Brain microvascular endothelial cell (primary cell): ENCODE measurements around the gene C16orf96.

Experiments
- DNase-seq: peaks from one replicate; pipeline ENCODE4 v3.0.0-alpha.2; 2020
- H3K27ac ChIP-seq: fragments of 250-450 bp; sonication (Bioruptor Pico); 2 replicates; pipeline ENCODE4 v1.5.1; 2020; ENCODE audit warnings: mild to moderate bottlenecking, moderate library complexity
- H3K27me3 ChIP-seq: fragments of 250-450 bp; sonication (Bioruptor Pico); replicated peaks from 2 replicates; pipeline ENCODE4 v1.5.1; 2020; ENCODE audit warnings: mild to moderate bottlenecking
- H3K36me3 ChIP-seq: fragments of 250-450 bp; sonication (Bioruptor Pico); replicated peaks from 2 replicates; pipeline ENCODE4 v1.5.1; 2020; ENCODE audit warnings: mild to moderate bottlenecking
- H3K4me3 ChIP-seq: 2 replicates; pipeline ENCODE4 v1.5.1; 2011; ENCODE audit warnings: low read depth, mild to moderate bottlenecking, control low read depth, low read length, moderate library complexity
- in situ Hi-C: cut with HindIII; loops from 2 replicates; pipeline ENCODE4 v1.10.0; 2017; ENCODE audit warnings: low sequenced_read_pairs, low pct_ligation_motif_present
- TF ChIP-seq, protein P1 (sequence below): IDR thresholded peaks from 2 replicates; pipeline ENCODE4 v1.5.1; 2011; ENCODE audit warnings: low read depth, mild to moderate bottlenecking, moderate library complexity, low read length, control low read depth, inconsistent platforms; ENCODE audit errors: missing control alignments

The C16orf96 gene

DNA sequence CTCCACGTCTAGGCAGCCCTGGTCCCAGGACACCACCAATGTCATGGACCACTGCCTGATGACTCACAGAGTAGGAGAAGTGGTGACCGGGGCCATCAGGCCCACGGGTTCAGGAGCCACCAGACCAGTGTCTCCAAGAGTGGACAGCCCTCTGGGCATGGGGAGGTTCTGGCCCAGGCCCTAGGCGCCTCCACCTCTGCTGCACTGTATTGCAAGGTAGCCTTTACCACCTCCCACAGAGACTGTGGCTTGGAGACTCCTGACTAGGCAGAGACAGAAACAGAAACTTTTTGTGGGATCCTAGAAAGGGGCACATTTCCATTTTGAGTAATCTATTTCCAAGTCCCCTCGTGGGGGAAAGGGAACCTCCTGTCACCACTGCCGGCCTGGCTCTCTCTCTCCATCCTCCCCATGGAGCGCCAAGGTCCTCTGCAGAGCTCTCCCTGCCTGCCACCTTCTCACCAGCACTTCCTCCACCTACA, 20.5 kb upstream of the C16orf96 start:
- Histone ChIP-seq H3K36me3 (no peaks in the 10 kb centered on the region), H3K27ac (no peak overlapping the region), H3K4me3 (no peak overlapping the region), H3K27me3 (no peaks in the 10 kb centered on the region)
- in situ Hi-C loops, result no loop called here
- TF ChIP-seq, protein P1, sequence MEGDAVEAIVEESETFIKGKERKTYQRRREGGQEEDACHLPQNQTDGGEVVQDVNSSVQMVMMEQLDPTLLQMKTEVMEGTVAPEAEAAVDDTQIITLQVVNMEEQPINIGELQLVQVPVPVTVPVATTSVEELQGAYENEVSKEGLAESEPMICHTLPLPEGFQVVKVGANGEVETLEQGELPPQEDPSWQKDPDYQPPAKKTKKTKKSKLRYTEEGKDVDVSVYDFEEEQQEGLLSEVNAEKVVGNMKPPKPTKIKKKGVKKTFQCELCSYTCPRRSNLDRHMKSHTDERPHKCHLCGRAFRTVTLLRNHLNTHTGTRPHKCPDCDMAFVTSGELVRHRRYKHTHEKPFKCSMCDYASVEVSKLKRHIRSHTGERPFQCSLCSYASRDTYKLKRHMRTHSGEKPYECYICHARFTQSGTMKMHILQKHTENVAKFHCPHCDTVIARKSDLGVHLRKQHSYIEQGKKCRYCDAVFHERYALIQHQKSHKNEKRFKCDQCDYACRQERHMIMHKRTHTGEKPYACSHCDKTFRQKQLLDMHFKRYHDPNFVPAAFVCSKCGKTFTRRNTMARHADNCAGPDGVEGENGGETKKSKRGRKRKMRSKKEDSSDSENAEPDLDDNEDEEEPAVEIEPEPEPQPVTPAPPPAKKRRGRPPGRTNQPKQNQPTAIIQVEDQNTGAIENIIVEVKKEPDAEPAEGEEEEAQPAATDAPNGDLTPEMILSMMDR, result no peak
- DNase-seq, result no peak

DNA sequence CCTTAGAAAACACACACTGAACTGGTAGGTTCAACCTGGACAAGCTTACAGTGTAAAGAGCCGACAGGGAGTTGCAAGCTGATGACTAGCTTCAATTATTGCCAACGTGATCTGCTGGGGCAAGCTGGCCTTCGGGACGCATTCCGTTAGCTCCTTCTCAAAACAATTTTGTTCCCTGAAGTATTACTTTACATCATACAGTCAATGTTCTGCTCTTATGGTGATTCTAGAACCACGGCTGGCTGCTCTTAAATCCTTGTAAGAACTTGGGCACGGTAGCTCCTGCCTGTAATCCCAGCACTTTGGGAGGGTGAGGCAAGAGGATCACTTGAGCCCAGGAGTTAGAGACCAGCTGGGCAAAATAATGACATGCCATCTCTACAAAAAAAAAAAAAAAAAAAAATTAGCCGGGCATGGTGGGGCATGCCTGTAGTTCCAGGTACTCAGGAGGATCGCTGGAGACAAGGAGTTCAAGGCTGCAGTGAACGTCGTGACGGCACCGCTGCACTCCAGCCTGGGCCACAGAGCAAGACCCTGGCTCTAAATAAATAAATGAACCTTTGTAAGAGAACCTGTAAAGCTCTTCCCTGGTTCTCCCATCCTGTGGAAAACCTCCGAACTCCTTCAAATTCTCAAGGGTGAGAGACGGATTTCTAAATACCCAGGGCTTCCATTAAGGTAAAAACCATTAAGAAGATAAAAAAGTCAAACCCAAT, 19.6 kb upstream of the C16orf96 start:
- DNase-seq, result no peak
- TF ChIP-seq, protein P1, result no peak
- in situ Hi-C loops, result no loop called here
- H3K27ac ChIP-seq, result no peak overlapping the region
- H3K27me3 ChIP-seq, result no peaks in the 10 kb centered on the region
- no peaks in the 10 kb centered on the region for H3K36me3 ChIP-seq
- no peak overlapping the region for H3K4me3 ChIP-seq

DNA sequence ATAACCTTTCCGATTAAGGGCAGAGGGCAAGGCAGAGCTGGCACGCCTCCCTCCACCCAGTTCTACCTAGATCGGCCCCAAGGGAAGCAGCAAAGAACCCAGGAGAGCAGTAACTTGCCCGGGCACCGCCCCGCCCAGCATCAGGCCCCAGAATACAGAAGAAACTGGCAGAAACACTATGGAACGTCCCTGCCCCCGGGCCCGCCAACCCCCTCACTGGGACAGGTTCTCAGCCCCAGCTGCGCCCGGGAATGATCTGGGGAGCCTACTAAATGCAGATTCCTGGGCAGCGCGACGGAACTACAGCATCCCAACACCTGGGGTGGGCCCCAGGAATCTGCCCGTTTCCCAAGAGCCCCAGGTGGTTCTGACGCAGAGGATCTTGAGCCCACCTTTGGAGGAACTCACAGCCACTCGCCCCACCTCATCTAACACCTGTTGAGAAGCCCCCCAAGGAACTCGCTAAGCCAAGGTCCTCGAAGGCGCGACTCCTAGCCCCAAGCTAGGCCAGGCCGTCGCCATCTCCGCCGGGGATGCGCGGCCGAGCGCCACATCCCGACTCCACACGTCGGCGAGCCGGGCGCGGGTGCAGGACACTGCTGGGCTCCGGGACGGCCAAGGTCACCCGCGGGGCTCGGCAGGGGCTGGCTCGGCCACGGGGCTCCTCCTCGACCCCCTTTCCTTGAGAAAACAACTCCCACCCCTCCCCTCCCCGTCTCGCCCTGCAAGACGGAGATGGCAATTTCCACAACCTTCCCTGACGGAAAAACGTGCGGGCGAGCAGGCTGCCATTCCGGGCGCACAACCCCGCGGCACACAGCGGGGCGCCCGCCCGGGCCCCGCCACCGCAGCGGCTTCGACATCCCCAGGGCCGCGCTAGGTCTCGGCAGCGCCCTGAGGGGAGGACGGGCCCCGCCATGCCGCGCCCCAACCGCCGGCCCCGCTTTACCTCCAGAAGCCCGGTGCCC, 18.5 kb upstream of the C16orf96 start:
- Histone ChIP-seq H3K27ac (no peak overlapping the region), H3K36me3 (no peaks in the 10 kb centered on the region), H3K4me3 (peak overlapping the region; percentile 63), H3K27me3 (no peaks in the 10 kb centered on the region)
- TF ChIP-seq, protein P1, result no peak
- in situ Hi-C loops, result no loop called here
- no peak for DNase-seq

DNA sequence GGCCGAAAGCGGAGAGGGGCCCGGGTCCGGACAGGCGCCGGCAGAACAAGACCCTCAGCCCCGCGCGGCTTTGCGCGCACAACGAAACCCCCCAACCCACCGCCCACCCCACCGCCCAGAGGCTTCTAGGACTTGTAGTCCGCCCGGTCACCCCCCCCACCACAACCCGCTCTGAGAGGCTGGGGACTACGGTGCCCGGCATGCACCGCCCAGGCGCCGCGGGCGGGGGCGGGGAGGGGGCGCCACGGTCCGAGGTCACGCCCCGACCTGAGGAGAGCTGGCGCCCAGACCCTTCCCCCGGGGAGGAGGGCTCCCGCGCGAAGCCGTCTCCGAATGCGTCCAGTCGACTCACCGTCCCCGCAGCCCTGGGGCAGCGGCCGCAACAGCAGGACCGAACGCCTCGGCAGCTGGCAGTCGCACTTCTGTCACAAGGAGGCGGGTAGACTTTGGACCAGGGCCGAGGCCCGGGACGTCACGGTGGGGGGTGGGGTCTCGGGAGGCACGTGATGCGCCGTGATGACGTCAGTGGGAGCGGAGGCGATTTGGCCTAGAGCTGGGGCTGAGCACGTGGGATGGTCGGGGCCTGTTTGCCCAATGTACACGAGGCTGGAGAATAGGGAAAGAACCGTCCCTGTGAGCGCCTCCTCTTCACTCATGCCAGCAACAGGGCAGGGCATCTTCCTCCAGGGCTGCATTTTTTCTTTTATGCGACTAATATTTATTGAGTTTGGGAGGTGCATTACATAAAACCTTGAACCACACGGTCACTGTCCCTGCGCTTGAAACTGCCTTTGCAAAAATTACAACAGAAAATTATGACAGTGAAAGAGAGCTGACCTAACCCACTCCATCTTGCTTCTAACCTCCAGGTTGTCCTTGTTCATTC, 17.5 kb upstream of the C16orf96 start, which contains the start of gene CDIP1:
Gene CDIP1, minus strand, starts transcription at position 424 of the 886 bp plus-strand sequence. CDS start 24,643 bp downstream, outside the sequence.
- H3K36me3 ChIP-seq, result no peaks in the 10 kb centered on the region
- in situ Hi-C loops, result no loop called here
- TF ChIP-seq, protein P1, result peak; percentile 16
- no peak within 1 kb of the TSS for H3K27ac ChIP-seq
- peak; percentile 93 for DNase-seq
- no peaks in the 10 kb centered on the region for H3K27me3 ChIP-seq
- H3K4me3 ChIP-seq, result peak within 1 kb of the TSS; percentile 63

DNA sequence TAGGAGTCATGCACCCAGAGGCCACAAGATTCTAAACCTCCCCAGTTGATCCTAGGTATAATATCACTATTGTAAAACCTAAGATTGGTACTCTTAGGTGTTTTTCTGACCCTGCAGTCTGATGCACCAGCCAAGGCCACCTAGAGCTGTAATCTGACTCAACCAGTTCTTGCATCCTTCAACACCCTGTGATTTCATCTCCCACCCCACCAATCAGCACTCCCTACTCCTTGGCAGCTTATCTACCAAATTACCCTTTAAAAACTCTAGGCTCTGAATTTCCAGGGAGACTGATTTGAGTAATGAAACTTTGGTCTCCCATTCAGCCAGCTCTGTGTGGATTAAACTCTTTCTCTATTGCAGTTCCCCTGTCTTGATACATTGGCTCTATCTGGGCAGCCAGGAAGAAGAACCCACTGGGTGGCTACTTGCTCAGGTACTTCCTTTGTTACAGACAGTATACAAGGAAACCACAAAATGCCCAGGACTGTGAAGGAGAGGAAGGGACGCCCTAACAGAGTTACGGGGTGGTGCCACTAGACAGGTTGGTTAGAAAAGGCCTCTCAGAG, 16.3 kb upstream of the C16orf96 start:
- TF ChIP-seq, protein P1, result no peak
- in situ Hi-C loops, result no loop called here
- Histone ChIP-seq H3K36me3 (no peaks in the 10 kb centered on the region), H3K27me3 (no peaks in the 10 kb centered on the region), H3K4me3 (no peak overlapping the region), H3K27ac (no peak overlapping the region)
- no peak for DNase-seq
